H54 (cell line): ENCODE results near the gene MICU2.
A peak's percentile ranks its signal among the peaks of the same experiment; 100 is the strongest.
"Not testable (repeated sequence)": the region's sequence is repeated elsewhere in the genome, so short reads cannot be mapped to it uniquely, and the experiment has no call there.

Source experiments
- DNase-seq: peaks from one replicate; pipeline ENCODE4 v3.0.0; 2011; ENCODE audit warnings: low spot score, mixed read lengths; ENCODE audit not compliant: insufficient read length
- FAIRE-seq: peaks from 3 replicates; lab custom pipeline; 2011; peaks lifted over from hg19 to GRCh38; lab: Jason Lieb, UNC
- POLR2A ChIP-seq: IDR thresholded peaks from 2 replicates; pipeline ENCODE4 v1.6.1; 2011; ENCODE audit warnings: low read depth, mild to moderate bottlenecking, low read length

MICU2 gene

GRCh38 chr13:21584973-21585592, 18.9 kb downstream of the MICU2 start:
- no peak for TF ChIP-seq POLR2A
- FAIRE-seq (no peak), DNase-seq (no peak)

GRCh38 chr13:21583478-21583877, 20.5 kb downstream of the MICU2 start:
- no peak for TF ChIP-seq POLR2A
- DNase-seq (no peak), FAIRE-seq (no peak)

GRCh38 chr13:21580736-21581135, 23.2 kb downstream of the MICU2 start:
- DNase-seq, result no peak
- TF ChIP-seq POLR2A, result no peak
- FAIRE-seq, result no peak

- FAIRE-seq (no peak), DNase-seq (no peak)
- no peak for TF ChIP-seq POLR2A
These were observed 24.1 kb downstream of the MICU2 start for GRCh38 chr13:21579754-21580316.

GRCh38 chr13:21578748-21579147, 25.2 kb downstream of the MICU2 start:
- no peak for DNase-seq
- TF ChIP-seq POLR2A, result no peak
- FAIRE-seq, result no peak

- DNase-seq (no peak), FAIRE-seq (peak; percentile 45)
- TF ChIP-seq POLR2A, result no peak
These were observed 27.5 kb downstream of the MICU2 start for GRCh38 chr13:21576426-21576825.

- DNase-seq, result no peak
- no peak for FAIRE-seq
- no peak for TF ChIP-seq POLR2A
These were observed 29.9 kb downstream of the MICU2 start for GRCh38 chr13:21573920-21574712.

GRCh38 chr13:21569686-21570085, 34.3 kb downstream of the MICU2 start:
- no peak for DNase-seq
- TF ChIP-seq POLR2A, result no peak
- FAIRE-seq, result no peak

GRCh38 chr13:21568854-21569253, 35.1 kb downstream of the MICU2 start:
- FAIRE-seq (no peak), DNase-seq (no peak)
- TF ChIP-seq POLR2A, result no peak

GRCh38 chr13:21567714-21568113, 36.3 kb downstream of the MICU2 start:
- FAIRE-seq, result no peak
- DNase-seq, result no peak
- TF ChIP-seq POLR2A, result no peak

- FAIRE-seq (no peak), DNase-seq (no peak)
- no peak for TF ChIP-seq POLR2A
These were observed 46.0 kb downstream of the MICU2 start for GRCh38 chr13:21557995-21558394.

- no peak for FAIRE-seq
- DNase-seq, result no peak
- no peak for TF ChIP-seq POLR2A
These were observed 47.9 kb downstream of the MICU2 start for GRCh38 chr13:21556051-21556450.

- FAIRE-seq, DNase-seq: not testable (repeated sequence)
These were observed 50.7 kb downstream of the MICU2 start for GRCh38 chr13:21553261-21553660.

GRCh38 chr13:21550918-21551317, 53.1 kb downstream of the MICU2 start:
- DNase-seq (no peak), FAIRE-seq (no peak)

More at GRCh38 chr13:21550918-21551317, 53.1 kb downstream of the MICU2 start:
- no peak for TF ChIP-seq POLR2A
